Measurements from ENCODE around the gene CCDC85C. TPM values are rescaled to one million over a fixed set of nuclear protein-coding genes. Genes with fewer than 3 reads are reported as not detected.

CCDC85C gene
- total and polyA plus RNA-seq, 10 donors: 1.6 to 12.4 (median 8.1) TPM

- Histone ChIP-seq H3K27me3 (replicated peaks in 1 of 7) (no peaks in the 10 kb centered on the region), H3K4me1 (peaks cover 0 to 48% (median 16%) of the 10 kb centered on the region in 6 donors), H3K36me3 (no peaks in the 10 kb centered on the region), H3K27ac (no peak overlapping the region), H3K4me3 (no peak overlapping the region), H3K9me3 (no peaks in the 10 kb centered on the region)
- TF ChIP-seq CTCF (IDR thresholded peaks at IDR 0.05 in 8 of 11, conservative IDR thresholded peaks at IDR 0.05 in 3 of 11): no peak
- no peak for TF ChIP-seq POLR2AphosphoS5 (IDR thresholded peaks at IDR 0.05)
- no peak for TF ChIP-seq POLR2A (IDR thresholded peaks at IDR 0.05)
- 61 to 80% (median 69%) methylated on average over 10 to 15 of the region's 15 CpGs for WGBS, 5 donors
- intact Hi-C loops (cut with DNase I; ENCODE audit: low total_unique reads): no loop called here
- no peak for DNase-seq
Observed at GRCh38 chr14:99560922-99561683, 42.9 kb downstream of the CCDC85C start.

- Histone ChIP-seq H3K4me3 (no peak overlapping the region), H3K27ac (no peak overlapping the region), H3K9me3 (no peaks in the 10 kb centered on the region), H3K36me3 (no peaks in the 10 kb centered on the region), H3K4me1 (peaks cover 0 to 41% (median 14%) of the 10 kb centered on the region in 6 donors), H3K27me3 (replicated peaks in 1 of 7) (no peaks in the 10 kb centered on the region)
- WGBS, 5 donors: 87 to 93% (median 92%) methylated on average over 4 to 13 of the region's 13 CpGs
- no peak for DNase-seq
- TF ChIP-seq POLR2A (IDR thresholded peaks at IDR 0.05) (no peak), POLR2AphosphoS5 (IDR thresholded peaks at IDR 0.05) (no peak)
- intact Hi-C loops (cut with DNase I; ENCODE audit: low total_unique reads): no loop called here
Observed at GRCh38 chr14:99560403-99560802, 43.6 kb downstream of the CCDC85C start.

DNA sequence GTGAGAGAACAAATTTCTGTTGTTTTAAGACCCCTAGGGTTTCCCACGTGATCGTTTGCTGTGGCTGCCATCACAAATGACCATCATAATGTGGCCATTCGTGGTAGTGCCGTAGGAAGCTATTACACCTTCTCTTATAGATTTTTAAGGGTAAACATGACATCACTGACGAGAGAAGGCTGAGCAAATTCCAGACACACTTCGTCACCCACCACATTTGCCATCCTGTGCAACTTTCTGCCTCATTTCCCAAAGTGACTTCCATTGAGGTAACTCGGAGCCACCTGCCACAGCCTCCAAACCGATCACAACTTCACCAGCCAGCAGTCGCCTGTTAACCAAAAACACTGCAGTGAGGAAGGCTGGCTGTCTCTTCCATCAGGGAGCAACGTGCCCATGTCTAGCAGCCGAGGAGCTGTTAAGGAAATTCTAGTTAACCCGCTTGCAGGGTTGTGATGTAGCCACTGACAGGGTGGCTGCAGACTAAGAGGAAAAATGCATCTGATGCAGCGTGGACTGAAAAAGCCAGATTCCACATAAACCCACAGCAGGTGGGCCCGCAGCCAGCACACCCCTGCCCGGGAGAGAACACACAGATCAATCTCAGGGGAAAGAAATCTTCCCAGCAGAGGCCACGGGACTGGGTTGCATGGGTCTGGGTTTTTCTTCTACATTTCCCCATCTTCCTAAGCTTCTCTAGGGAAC lies 44.6 kb downstream of the CCDC85C start:
- TF ChIP-seq CTCF (IDR thresholded peaks at IDR 0.05 in 8 of 11, conservative IDR thresholded peaks at IDR 0.05 in 3 of 11): no peak
- no peak for TF ChIP-seq POLR2A (IDR thresholded peaks at IDR 0.05)
- no peak for TF ChIP-seq POLR2AphosphoS5 (IDR thresholded peaks at IDR 0.05)
- Histone ChIP-seq H3K9me3 (no peaks in the 10 kb centered on the region), H3K27ac (no peak overlapping the region), H3K27me3 (replicated peaks in 1 of 7) (no peaks in the 10 kb centered on the region), H3K4me3 (no peak overlapping the region), H3K4me1 (peaks cover 0 to 32% (median 11%) of the 10 kb centered on the region in 6 donors), H3K36me3 (no peaks in the 10 kb centered on the region)
- WGBS, 5 donors: 75 to 88% (median 84%) methylated on average over 16 of the region's 16 CpGs
- no peak for DNase-seq
- intact Hi-C loops (cut with DNase I; ENCODE audit: low total_unique reads): no loop called here

DNA sequence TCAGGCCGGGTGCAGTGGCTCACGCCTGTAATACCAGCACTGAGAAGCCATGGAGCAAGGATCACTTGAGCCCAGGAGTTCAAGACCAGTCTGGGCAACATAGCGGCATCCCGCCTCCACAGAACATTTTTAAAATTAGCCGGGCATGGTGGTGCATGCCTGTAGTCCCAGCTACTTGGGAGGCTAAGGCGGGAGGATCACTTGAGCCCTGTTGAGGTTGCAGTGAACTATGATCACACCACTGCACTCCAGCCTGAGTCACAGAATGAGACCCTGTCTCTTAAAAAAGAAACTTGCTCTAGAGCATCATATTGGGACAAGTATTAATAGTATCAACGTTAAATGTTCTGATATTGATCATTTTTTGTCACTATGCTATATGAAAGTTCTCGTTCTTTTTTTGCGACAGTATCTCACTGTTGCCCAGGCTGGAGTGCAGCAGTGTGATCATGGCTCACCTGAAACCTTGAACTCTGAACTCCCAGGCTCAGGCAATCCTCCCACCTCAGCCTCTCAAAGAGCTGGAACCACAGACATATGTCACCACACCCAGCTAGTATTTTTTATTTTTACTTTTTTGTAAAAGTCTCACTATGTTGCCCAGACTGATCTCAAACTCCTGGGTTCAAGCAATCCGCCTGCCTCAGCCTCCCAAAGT lies 47.7 kb downstream of the CCDC85C start:
- no peak overlapping the region for H3K27ac ChIP-seq
- no peak for DNase-seq
- no peaks in the 10 kb centered on the region for H3K27me3 ChIP-seq (replicated peaks in 1 of 7)
- no peaks in the 10 kb centered on the region for H3K9me3 ChIP-seq
- intact Hi-C loops (cut with DNase I; ENCODE audit: low total_unique reads): no loop called here
- TF ChIP-seq CTCF (IDR thresholded peaks at IDR 0.05 in 8 of 11, conservative IDR thresholded peaks at IDR 0.05 in 3 of 11): no peak
- TF ChIP-seq POLR2AphosphoS5 (IDR thresholded peaks at IDR 0.05): no peak
- TF ChIP-seq POLR2A (IDR thresholded peaks at IDR 0.05): no peak
- no peak overlapping the region for H3K4me3 ChIP-seq
- peaks cover 0 to 22% (median 3%) of the 10 kb centered on the region in 6 donors for H3K4me1 ChIP-seq
- 90 to 97% (median 91%) methylated on average over 10 of the region's 10 CpGs for WGBS, 5 donors
- H3K36me3 ChIP-seq: no peaks in the 10 kb centered on the region

Data from spleen (tissue), 11 donors.